ENCODE measurements around the gene JMJD1C.
A peak's percentile ranks its signal among the peaks of the same experiment; 100 is the strongest.
"Not testable (repeated sequence)": the region's sequence is repeated elsewhere in the genome, so short reads cannot be mapped to it uniquely, and the experiment has no call there.

The JMJD1C gene

DNA sequence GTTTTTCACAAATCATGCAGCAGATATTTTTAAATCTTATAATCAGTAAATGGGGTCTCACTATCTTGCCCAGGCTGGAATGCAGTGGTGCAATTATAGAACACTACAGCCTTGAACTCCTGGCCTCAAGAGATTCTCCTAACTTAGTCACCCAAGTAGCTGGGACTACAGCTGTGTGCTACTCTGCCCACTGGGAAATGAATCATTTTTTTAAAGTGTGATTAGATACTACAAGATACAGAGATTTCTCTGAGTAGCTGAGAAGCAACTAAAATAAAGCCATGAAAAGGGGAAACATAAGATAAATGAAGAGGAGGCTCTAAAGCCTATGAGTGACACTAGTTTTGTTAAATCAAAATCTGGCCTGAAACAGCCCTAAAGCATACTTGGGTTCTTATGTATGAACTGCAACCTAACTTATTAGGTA is 119.7 kb downstream of the JMJD1C start:
- DNase-seq = no peak

DNA sequence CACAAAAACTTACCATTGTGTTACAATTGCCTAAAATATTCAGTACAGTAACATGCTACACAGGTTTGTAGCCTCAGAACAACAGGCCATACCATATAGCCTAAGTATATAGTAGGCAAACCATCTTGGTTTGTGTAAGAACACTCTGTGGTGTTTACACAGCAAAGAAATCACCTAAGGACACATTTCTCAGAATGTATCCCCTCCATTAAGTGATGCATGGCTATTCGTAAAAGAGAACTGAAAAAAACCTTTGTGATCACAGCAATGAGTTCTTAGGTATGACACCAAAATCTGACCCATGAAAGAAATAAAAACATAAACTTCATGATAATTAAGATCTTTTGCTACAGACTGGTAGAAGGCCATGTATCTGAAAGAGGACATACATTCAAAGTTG is 121.5 kb downstream of the JMJD1C start:
- no peak for DNase-seq

DNA sequence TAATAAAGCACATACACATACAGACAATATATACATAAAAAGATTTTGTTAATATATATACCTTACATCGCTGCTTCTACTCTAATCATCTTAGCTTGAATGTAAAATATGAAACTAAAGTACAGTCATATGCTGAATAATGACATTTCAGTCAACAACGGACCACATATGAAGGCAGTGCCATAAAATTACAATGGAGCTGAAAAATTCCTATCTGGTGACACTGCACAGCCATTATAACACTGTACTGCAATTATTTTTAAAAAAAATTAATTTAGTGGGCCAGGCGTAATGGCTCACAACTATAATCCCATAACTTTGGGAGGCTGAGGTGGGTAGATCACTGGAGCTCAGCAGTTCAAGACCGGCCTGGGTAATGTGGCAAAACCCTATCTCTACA is 122.3 kb downstream of the JMJD1C start:
- no peak for DNase-seq

DNA sequence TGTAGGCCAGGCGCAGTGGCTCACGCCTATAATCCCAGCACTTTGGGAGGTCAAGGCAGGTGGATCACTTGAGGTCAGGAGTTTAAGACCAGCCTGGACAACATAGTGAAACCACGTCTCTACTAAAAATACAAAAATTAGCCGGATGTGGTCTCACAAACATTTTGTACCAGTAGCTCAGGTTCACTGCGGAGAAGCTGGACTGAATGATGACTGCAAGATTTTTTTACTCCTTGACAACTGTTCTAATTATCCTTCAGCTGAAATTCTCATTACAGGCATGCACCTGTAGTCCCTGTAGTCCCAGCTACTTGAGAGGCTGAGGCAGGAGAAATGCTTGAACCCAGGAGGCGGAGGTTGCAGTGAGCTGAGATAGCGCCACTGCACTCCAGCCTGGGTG is 126.1 kb downstream of the JMJD1C start:
- not testable (repeated sequence) for DNase-seq

DNA sequence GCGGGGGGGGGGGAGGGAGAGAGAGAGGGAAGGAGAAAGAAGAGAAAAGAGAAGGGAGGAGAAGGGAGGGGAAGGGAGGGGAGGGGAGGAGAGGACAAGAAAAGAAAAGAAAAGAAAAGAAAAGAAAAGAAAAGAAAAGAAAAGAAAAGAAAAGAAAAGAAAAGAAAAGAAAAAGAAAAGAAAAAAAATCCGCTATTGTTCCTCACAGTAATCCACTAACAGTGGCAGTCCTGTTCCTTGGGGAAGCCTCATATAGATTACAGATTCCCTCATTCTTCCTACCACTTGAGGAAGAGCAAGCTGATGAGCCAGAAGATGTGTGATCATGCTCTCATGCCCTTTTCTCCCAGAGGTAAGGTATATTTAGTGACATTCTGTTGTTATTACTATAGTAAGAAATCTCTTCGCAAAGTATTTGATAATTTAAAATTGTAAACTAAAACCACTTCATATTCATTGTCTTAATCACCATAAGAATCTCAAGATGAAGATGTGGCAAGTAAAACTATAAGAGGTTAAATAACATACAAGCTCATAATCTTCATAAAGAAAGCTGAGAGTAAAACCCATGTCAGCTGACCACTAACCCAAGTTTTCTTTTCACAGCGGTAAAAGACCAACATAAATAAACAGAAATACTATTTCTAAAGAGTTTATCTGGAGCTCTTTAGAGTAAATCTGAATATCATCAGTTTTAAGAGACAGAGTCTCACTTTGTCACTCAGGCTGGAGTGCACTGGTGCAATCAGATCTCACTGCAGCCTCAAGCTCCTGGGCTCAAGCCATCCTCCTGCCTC is 128.1 kb downstream of the JMJD1C start:
- DNase-seq = no peak

DNA sequence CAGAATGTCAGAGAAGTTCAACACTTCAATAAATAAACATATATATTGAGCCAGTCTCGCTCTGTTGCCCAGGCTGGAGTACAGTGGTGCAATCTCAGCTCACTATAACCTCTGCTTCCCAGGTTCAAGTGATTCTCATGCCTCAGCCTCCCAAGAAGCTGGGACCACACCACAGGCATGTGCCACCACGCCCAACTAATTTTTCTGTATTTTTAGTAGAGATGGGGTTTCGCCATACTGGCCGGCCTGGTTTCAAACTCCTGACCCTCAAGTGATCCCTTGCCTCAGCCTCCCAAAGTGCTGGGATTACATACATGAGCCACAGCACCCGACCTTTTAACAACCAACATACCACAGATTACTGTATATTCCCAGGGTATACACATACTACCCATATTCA is 134.2 kb downstream of the JMJD1C start:
- no peak for DNase-seq

DNA sequence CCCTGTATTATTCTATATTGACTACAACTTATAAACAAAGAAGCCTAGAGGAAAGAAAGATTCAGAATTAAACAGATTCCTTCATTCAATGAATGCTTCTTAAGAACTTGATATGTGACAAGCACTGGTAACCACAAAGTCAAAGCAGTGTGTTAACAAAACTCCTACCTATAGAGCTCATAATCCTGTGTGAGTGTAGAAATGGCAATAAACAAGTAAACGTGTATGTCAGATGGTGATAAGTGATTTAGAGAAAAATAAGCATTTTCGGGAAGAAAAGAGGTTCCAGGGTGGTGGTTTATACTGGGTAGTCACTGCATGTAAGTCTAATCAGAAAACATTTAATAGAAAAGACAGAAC is 141.3 kb downstream of the JMJD1C start:
- DNase-seq = no peak

DNA sequence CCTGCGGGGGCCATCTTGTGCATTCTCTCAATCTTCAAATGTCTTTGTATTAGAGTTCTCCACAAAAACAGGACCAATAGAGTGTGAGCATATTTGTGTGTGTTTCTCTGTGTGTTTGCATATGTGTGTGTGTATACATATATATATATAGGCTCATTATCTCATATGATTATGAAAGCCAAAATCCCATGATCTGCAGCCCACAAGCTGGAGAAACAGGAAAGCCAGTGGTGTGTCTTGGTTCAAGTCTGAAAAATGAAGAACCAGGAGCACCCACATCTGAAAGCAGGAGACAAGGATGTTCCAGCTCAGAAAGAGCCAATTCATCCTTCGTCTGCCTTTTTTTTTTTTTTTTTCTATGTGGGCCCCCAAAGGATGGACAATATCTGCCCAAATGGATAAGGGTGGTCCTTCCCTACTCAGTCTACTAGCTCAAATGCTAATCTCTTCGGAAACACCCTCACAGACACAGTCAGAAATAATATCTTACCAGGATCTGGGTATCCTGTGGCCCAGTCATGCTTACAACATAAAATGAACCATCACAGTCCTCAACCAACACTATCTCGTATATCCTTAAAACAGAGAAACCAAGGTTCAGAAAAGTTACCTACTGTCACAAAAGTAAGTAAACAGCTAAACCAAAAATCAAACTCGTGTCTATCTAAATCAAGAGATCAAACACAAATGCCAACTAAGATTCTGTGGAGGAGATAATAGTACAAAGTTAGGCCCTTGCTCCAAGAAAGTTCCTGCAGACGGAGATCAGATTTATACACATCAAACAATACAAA is 141.9 kb downstream of the JMJD1C start:
- no peak for DNase-seq

DNA sequence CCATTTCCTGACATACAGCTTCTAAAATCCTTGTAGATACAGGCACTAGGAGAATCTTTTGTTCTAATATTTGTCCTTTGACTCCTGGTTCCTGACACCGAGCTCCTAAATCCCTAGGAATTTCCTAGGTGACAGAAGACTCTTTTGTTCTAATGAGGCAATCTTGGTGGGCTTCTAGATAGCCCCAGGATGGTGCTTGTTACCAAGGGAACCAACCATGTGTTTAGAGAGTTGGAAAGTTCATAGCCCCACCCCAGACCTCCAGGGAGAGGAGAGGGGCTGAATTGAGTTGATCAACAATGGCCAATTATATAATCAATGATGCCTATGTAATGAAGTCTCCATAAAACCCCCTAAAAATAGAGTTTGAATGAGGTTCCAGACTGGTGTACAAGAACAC is 145.1 kb downstream of the JMJD1C start:
- DNase-seq = no peak

DNA sequence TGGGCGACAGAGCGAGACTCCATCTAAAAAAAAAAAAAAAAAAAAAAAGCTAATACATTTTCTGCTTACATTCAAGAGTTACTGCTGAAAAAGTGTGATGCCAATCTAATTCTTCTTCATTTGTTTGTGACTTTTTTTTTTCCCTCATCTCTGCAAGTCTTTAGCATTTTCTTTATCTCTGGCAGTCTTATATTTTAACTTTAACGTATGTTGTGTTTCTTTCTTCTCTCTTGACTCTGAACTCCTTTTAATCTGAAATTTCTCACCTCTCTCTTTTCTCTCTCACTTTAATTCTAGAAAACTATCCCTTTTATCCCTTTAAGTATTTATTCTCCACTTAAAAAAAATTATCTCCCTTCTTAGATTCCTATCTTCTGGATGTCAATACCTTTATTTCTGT is 146.5 kb downstream of the JMJD1C start:
- DNase-seq = no peak

DNA sequence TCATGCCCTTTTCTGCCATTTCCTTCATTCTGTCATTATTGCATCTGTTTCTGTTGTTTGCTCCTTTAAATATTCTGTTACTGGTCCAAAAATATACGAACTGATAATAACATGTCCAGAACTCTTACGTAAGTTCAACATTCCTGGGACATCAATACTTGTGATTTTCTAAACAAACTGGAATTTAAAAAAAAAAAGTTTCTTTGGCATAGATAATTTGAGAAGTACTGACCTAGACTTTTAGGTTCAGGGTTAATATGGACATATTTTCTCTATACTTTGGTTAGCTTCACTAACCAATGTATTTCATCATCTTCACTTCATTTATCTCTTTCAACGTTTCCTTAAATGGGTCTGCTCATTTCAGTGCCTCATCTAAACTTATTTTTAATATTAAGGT is 147.3 kb downstream of the JMJD1C start:
- DNase-seq = no peak

DNA sequence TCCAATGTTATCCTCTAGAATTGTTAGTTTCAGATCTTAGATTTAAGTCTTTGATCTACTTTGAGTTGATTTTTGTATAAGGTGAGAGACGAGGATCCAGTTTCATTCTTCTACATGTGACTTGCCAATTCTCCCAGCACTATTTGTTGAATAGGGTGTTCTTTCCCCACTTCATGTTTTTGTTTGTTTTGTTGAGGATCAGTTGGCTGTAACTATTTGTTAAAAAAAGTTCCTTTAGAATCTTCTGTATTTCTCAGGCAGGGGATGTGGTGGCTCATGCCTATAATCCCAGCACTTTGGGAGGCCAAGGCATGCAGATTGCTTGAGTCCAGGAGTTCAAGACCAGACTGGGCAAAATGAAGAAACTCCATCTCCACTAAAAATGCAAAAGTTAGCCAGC is 151.8 kb downstream of the JMJD1C start:
- DNase-seq = no peak

DNA sequence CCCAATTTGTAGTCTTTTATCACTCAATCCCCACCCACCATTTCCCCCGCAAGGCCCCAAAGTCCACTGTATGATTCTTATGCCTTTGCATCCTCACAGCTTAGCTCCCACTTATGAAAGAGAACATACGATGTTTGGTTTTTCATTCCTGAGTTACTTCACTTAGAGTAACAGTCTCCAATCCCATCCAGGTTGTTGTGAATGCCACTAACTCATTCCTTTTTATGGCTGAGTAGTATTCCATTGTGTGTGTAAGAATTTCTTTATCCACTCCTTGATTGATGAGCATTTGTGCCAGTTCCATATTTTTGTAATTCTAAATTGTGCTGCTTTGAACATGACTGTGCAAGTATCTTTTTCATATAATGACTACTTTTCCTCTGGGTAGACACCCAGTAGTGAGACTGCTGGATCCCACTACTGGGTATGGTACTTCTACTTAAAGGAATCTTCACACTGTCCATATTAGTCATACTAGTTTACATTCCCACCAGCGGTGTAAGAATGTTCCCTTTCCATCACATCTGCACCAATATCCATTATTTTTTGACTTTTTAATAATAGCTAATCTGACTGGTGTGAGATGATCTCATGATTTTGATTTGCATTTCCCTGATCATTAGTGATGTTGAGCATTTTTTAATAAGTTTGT is 152.6 kb downstream of the JMJD1C start:
- no peak for DNase-seq

DNA sequence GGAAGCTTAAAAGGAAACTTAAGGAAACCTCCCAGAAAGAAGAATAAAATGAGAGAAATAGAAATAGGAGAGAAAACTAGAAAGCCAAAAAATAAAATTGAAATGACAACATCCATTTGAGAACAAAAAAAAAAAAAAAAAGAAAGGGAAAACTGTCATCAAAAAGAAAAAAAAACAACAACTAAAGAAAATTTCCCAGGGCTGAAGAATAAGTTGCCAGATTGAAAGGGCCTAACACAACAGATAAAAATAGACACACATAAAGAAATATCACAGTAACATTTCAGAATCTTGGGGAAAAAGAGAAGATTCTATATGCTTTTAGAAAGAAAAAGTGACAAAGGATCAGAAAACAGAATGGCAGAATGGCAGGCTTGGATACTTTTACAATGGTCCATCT is 157.1 kb downstream of the JMJD1C start:
- DNase-seq = no peak

DNA sequence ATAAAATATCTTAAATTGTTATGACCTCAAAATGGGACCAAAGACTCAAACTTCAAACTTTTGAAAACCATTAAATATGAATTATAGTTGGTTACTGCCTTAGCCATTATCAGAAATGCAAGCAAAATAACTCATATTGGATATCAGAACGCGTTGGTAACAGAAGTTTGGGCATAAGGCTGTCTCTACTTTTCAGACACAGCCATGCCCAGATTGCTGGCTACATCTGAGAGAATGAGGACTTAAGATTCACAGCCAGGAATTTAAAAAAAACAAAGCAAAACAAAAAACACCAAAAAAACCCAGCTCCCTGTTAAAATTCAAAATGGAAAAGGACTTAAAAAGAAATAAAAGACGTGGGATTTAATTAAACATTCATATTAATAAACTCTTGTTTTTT is 161.6 kb downstream of the JMJD1C start:
- no peak for DNase-seq

DNA sequence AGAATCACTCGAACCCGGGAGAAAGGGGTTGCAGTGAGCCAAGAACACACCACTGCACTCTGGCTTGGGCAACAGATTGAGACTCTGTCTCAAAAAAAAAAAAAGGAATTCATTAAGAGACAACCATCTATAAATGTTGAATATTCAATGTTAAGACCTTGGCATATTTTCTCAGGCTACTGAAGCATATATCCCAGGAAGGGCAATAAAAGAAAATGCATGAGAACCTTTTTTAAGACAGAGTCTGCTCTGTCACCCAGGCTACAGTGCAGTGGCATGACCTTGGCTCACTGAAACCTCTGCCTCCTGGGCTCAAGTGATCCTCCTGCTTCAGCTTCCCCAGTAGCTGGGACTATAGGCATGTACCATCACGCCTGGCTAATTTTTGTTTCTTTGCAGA is 165.0 kb downstream of the JMJD1C start:
- DNase-seq = no peak

DNA sequence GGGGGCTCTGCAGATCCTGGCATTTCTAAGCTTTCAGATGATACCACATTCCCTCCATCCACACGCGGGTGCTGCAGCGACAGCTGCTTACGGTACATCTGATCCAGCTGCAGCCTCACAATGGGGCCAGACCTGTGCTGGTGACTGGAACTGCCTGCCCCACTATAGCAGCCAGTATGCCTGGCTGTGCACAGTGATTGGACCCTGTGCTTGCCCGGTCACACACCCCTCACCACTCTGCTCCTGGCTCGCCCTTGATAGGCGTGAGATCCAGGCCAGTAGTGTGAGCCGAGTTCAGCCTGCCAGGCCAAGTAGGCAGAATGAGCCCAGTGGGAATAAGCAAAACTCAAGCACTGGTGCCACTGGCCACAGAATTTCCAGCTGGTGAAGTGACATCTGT is 167.8 kb downstream of the JMJD1C start:
- DNase-seq = no peak

DNA sequence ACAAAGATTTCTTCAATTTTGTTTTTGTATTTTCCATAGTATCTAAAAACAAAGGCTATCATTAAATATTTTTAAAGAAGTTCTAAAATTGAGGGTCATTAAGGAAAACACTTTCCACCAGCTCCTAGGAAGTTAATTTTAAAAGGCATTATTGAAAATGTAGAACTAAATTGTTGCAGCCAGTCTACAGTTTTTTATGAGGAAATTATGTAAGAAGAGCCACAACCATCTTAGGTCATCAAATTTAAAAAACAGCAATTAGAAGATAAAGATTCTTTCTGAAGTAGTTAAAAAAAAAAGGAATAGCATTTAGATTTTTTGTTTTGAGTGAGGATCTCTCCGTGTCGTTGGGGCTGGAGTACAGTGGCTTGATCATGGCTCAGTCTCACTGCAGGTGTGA is 171.0 kb downstream of the JMJD1C start:
- DNase-seq = no peak

DNA sequence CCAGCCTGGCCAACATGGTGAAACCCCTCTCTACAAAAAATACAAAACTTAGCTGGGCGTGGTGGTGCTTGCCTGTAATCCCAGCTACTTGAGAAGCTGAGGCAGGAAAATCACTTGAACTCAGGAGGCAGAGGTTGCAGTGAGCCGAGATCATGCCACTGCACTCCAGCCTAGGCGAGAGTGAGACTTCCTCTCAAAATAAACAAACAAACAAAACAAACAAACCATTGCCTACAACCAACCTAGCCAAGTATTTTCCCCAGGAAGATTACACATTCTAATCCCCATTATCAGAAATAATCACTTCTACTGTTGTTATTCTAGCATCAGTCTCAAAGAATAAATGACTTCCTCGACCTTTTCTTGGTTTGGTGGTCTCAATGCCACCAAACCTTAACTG is 172.9 kb downstream of the JMJD1C start:
- not testable (repeated sequence) for DNase-seq

DNA sequence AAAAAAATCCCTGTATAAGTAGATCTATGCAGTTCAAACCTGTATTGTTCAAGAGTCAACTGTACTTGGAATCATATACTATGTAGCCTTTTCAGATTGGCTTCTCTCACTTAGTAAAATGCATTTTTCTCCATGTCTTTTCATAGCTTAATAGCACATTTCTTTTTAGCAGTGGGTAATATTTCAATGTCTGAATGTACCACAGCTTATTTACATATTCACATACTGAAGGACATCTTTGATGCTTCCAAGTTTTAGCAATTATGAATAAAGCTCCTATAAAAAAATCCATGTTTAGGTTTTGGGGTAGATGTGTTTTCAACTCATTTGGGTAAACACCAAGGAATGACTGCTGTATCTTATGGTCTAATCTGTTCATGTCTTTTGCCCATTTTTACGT is 177.6 kb downstream of the JMJD1C start:
- no peak for DNase-seq

DNA sequence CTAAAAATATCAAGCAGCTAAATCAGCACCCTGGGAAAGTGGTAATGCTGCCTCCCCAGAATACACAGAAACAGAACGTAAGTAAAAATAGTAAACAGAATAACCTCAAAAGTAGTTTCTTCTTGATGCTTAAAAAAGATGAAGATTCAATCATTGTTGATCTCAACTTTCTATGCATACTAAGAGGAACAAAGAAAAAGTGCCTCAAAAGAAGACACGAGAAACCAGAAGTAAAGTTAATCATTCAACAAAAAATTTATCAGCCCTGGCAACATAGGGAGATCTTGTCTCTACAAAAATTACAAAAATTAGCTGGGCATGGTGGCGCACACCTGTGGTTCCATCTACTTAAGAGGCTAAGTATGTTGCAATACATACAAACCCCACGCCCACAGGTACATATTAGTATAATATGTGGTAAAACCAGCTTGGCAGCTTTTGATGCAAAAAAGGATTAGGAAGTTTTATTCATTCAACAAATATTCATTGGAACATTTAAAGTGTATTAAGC is 179.0 kb downstream of the JMJD1C start:
- peak; percentile 1 to 7 for DNase-seq

DNA sequence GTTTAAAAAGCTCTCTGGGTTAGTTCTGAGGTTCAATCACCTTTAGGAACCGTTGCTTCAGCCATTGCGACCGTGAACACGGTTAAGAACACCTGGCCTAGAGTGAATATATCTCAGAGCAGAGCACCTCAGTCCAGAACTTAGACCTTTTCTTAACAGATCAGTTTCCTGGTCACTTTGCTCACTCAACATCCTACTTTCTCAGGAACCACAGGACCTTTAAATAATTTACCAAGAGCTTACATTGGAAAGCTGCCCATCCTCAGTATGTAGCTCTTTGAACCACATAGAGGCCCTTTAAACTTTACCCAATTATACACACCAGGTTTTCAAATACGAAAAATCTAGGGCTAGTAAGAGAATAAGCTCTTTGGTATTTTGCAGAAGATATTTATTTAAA is 179.4 kb downstream of the JMJD1C start:
- no peak for DNase-seq

DNA sequence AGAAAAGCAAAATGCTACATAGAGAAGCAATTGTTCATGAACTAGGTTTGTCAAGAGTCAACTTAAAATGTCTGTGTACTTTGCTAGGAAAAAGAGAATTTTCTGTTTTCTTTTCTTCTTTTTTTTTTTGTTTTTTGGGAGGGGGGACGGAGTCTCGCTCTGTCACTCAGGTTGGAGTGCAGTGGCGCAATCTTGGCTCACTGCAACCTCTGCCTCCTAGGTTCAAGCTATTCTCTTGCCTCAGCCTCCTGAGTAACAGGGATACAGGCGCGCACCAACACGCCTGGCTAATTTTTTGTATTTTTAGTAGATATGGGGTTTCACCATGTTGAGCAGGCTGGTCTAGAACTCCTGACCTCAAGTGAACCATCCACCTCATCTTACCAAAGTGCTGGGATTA is 181.9 kb downstream of the JMJD1C start:
- not testable (repeated sequence) for DNase-seq

DNA sequence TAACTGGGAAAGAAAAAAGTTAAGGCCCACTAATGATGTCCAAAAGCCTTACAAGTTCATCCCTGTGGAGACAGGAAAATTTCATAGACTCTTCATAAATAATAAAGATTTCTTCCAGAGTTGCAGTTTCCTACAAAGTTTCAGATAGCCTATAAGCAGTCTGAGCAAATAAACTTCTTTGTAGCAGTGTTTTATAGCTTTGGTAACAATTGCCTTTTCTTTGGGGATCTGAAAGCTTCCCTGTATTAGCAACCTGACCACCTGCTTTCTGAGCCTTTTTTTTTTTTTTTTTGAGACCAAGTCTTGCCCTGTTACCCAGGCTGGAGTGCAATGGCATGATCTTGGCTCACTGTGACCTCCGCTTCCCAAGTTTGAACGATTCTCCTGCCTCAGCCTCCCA is 182.7 kb downstream of the JMJD1C start:
- DNase-seq = no peak
